ENCODE data around the gene LRFN3. TPM values are rescaled to one million over a fixed set of nuclear protein-coding genes. Genes with fewer than 3 reads are reported as not detected.
"Not testable (repeated sequence)": the region's sequence is repeated elsewhere in the genome, so short reads cannot be mapped to it uniquely, and the experiment has no call there.

The LRFN3 gene
- total and polyA plus RNA-seq, 2 donors (not counting 1 experiment from before 2014, with no cell fraction given): 0.79 to 1.6 TPM

DNA sequence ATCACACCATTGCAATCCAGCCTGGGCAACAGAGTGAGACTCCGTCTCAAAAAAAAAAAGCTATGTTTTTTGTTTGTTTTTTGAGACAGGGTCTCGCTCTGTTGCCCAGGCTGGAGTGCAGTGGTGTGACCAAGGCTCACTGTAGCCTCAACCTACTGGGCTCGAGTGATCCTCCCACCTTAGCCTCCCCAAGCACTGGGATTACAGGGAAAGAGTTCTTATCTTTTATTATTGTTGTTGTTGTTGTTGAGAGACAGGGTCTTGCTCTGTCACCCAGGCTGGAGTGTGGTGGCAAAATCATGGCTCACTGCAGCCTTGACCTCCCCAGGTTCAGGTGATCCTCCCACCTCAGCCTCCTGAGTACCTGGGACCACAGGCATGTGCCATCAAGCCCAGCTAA, 44.4 kb upstream of the LRFN3 start:
- Histone ChIP-seq H3K79me2 (ENCODE audit: control insufficient read depth, insufficient read depth, low read length) (peaks cover 19% of the 10 kb centered on the region), H4K20me1 (ENCODE audit: control insufficient read depth, insufficient read depth, low read length, poor library complexity, severe bottlenecking) (peaks cover 93% of the 10 kb centered on the region), H3K36me3 (replicated peaks in 1 of 2; ENCODE audit: control extremely low read depth in 1 of 2, control insufficient read depth in 1 of 2, extremely low read depth in 1 of 2, insufficient read depth in 2 of 2, low read length in 1 of 2) (peaks cover 13 to 91% of the 10 kb centered on the region in 2 experiments)
- H3K27ac ChIP-seq (ENCODE audit: low read length in 2 of 2); H3K27me3 Mint-ChIP-seq; H3K4me2 ChIP-seq (replicated peaks; ENCODE audit: low read depth, low read length, poor library complexity, severe bottlenecking); H3K9me3 Mint-ChIP-seq (ENCODE audit: insufficient read depth); H3K4me3 Mint-ChIP-seq; intact Hi-C loops (cut with micrococcal nuclease); H3K4me1 ChIP-seq (ENCODE audit: control insufficient read depth in 2 of 2, insufficient read depth in 2 of 2, low read length in 2 of 2); H3K27me3 ChIP-seq (replicated peaks in 1 of 4; ENCODE audit: control extremely low read depth in 1 of 4, control insufficient read depth in 3 of 4, insufficient read depth in 4 of 4, low read length in 3 of 4); H3K4me3 ChIP-seq (ENCODE audit: control extremely low read depth in 1 of 5, extremely low read depth in 1 of 5, insufficient read depth in 1 of 5, low read depth in 2 of 5, low read length in 4 of 5); H3K27ac Mint-ChIP-seq; DNase-seq; H2AFZ ChIP-seq (ENCODE audit: insufficient read depth, low read depth, low read length, poor library complexity, severe bottlenecking); H3K9me3 ChIP-seq (ENCODE audit: control extremely low read depth in 1 of 3, control insufficient read depth in 2 of 3, insufficient read depth in 1 of 3, low read length in 2 of 3); ATAC-seq (ENCODE audit: low read depth); H3K9ac ChIP-seq (ENCODE audit: low read length): not testable (repeated sequence)
- CTCF ChIA-PET: interaction anchor here (1.1 to 1.4 kb wide), 2 partner anchors 9 to 11 kb away, joined by 3 to 6 read pairs; no protein-coding TSS in a partner anchor
- 100% methylated on average over 1 of the region's 3 CpGs for WGBS (ENCODE audit: insufficient coverage)
- H3K4me1 Mint-ChIP-seq: peaks cover 19% of the 10 kb centered on the region
- POLR2A ChIA-PET: interaction anchor here (0.6 kb wide), 1 partner anchor 23 kb away, joined by 3 read pairs; no protein-coding TSS in a partner anchor

DNA sequence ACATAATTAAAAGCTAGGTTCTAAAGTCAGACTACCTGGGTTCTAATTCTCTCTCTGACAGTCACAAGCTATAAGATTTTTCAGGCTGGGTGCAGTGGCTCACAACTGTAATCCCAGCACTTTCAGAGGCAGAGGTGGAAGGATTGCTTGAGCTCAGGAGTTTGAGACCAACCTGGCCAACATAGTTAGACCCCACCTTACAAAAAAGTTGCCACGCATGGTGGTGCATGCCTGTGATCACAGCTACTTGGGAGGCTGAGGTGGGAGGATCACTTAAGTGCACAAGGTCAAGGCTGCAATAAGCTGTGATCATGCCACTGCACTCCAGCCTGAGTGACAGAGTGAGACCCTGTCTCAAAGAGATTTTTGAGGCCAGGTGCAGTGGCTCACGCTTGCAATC, 41.8 kb upstream of the LRFN3 start:
- TF ChIP-seq EZH2 (IDR thresholded peaks at IDR 0.05; ENCODE audit: borderline replicate concordance, insufficient read depth, low read depth, low read length, poor library complexity, severe bottlenecking): no peak
- no peak for TF ChIP-seq CTCF (IDR thresholded peaks at IDR 0.05)
- H3K4me1 ChIP-seq (ENCODE audit: control insufficient read depth in 2 of 2, insufficient read depth in 2 of 2, low read length in 2 of 2): peaks cover 16 to 26% of the 10 kb centered on the region in 2 donors
- Mint-ChIP-seq H3K27ac (no peak overlapping the region), H3K4me1 (peaks cover 30% of the 10 kb centered on the region), H3K27me3 (no peaks in the 10 kb centered on the region), H3K4me3 (no peak overlapping the region), H3K9me3 (ENCODE audit: insufficient read depth) (no peaks in the 10 kb centered on the region)
- H2AFZ ChIP-seq (ENCODE audit: insufficient read depth, low read depth, low read length, poor library complexity, severe bottlenecking): no peak overlapping the region
- no peak overlapping the region for H3K4me2 ChIP-seq (replicated peaks; ENCODE audit: low read depth, low read length, poor library complexity, severe bottlenecking)
- CTCF ChIA-PET: interaction anchor here (1.1 to 1.8 kb wide), 3 partner anchors 12 to 38 kb away, joined by 3 to 9 read pairs (median 5); no protein-coding TSS in a partner anchor
- H4K20me1 ChIP-seq (ENCODE audit: control insufficient read depth, insufficient read depth, low read length, poor library complexity, severe bottlenecking): peaks cover 93% of the 10 kb centered on the region
- POLR2A ChIA-PET: interaction anchor here (0.6 kb wide), 1 partner anchor 689 kb away, joined by 6 read pairs; no protein-coding TSS in a partner anchor
- no peaks in the 10 kb centered on the region for H3K9me3 ChIP-seq (ENCODE audit: control extremely low read depth in 1 of 3, control insufficient read depth in 2 of 3, insufficient read depth in 1 of 3, low read length in 2 of 3)
- H3K79me2 ChIP-seq (ENCODE audit: control insufficient read depth, insufficient read depth, low read length): peaks cover 44% of the 10 kb centered on the region
- H3K36me3 ChIP-seq (replicated peaks in 1 of 2; ENCODE audit: control extremely low read depth in 1 of 2, control insufficient read depth in 1 of 2, extremely low read depth in 1 of 2, insufficient read depth in 2 of 2, low read length in 1 of 2): peaks cover 19 to 89% of the 10 kb centered on the region in 2 experiments
- peak; percentile 32 for DNase-seq
- no peak for ATAC-seq (ENCODE audit: low read depth)
- H3K27ac ChIP-seq (ENCODE audit: low read length in 2 of 2): no peak overlapping the region
- no peaks in the 10 kb centered on the region for H3K27me3 ChIP-seq (replicated peaks in 1 of 4; ENCODE audit: control extremely low read depth in 1 of 4, control insufficient read depth in 3 of 4, insufficient read depth in 4 of 4, low read length in 3 of 4)
- intact Hi-C loops (cut with micrococcal nuclease): no loop called here
- no peak overlapping the region for H3K9ac ChIP-seq (ENCODE audit: low read length)
- WGBS (ENCODE audit: insufficient coverage): 100% methylated on average over 1 of the region's 2 CpGs
- no peak overlapping the region for H3K4me3 ChIP-seq (ENCODE audit: control extremely low read depth in 1 of 5, extremely low read depth in 1 of 5, insufficient read depth in 1 of 5, low read depth in 2 of 5, low read length in 4 of 5)
